Omental fat pad (tissue), 4 donors: ENCODE results near the gene MAP4K3. TPM values are rescaled to one million over a fixed set of nuclear protein-coding genes. Genes with fewer than 3 reads are reported as not detected.

Experiments
- ATAC-seq: fragments of 150-250 bp; one replicate; pipeline ENCODE4 v1.9.1; 2016; ENCODE audit warnings: mild to moderate bottlenecking, moderate library complexity; ENCODE audit not compliant: low FRiP score
- DNase-seq: peaks from one replicate; pipeline ENCODE4 v3.0.0-alpha.2; 2019; ENCODE audit warnings: low spot score
- CTCF ChIP-seq, 3 donors: fragments of 450-650 bp; IDR thresholded peaks; one replicate each; pipeline ENCODE4 v1.5.1; 2016 to 2017; ENCODE audit warnings: antibody characterized with exemption in 3 of 3, mild to moderate bottlenecking in 3 of 3, moderate library complexity in 2 of 3
- total RNA-seq, 4 donors: library from RNA; depleted of rRNA; stranded (reverse); fragments of >200 nt; gene quantifications; one replicate each; pipeline ENCODE4 v1.1.0, GENCODE V29; 2016

The MAP4K3 gene
- total RNA-seq, 4 donors from 2014 or later: 45.9 to 93.7 (median 66.1) TPM

- TF ChIP-seq CTCF (IDR thresholded peaks at IDR 0.05): no peak
- DNase-seq: no peak
Measured at GRCh38 chr2:39422700-39423099, 14.4 kb downstream of the MAP4K3 start.

GRCh38 chr2:39421354-39421753, 15.7 kb downstream of the MAP4K3 start:
- no peak for DNase-seq
- no peak for ATAC-seq
- no peak for TF ChIP-seq CTCF (IDR thresholded peaks at IDR 0.05)

More at GRCh38 chr2:39422700-39423099, 14.4 kb downstream of the MAP4K3 start:
- ATAC-seq: no peak

GRCh38 chr2:39419282-39420223, 17.5 kb downstream of the MAP4K3 start:
- no peak for ATAC-seq
- no peak for TF ChIP-seq CTCF (IDR thresholded peaks at IDR 0.05)
- DNase-seq: no peak

- DNase-seq: no peak
- no peak for ATAC-seq
- no peak for TF ChIP-seq CTCF (IDR thresholded peaks at IDR 0.05)
Measured at GRCh38 chr2:39418491-39418890, 18.6 kb downstream of the MAP4K3 start.

GRCh38 chr2:39416140-39416539, 20.9 kb downstream of the MAP4K3 start:
- no peak for DNase-seq
- no peak for TF ChIP-seq CTCF (IDR thresholded peaks at IDR 0.05)
- ATAC-seq: no peak

GRCh38 chr2:39413063-39413737, 23.9 kb downstream of the MAP4K3 start:
- no peak for TF ChIP-seq CTCF (IDR thresholded peaks at IDR 0.05)
- ATAC-seq: peak; percentile 37

More at GRCh38 chr2:39413063-39413737, 23.9 kb downstream of the MAP4K3 start:
- no peak for DNase-seq
